ENCODE measurements around the gene MUC5B. TPM values are rescaled to one million over a fixed set of nuclear protein-coding genes. Genes with fewer than 3 reads are reported as not detected.
A peak's percentile ranks its signal among the peaks of the same experiment; 100 is the strongest.

Gene MUC5B
- total RNA-seq, 1 donor from 2014 or later = 1.2 TPM

DNA sequence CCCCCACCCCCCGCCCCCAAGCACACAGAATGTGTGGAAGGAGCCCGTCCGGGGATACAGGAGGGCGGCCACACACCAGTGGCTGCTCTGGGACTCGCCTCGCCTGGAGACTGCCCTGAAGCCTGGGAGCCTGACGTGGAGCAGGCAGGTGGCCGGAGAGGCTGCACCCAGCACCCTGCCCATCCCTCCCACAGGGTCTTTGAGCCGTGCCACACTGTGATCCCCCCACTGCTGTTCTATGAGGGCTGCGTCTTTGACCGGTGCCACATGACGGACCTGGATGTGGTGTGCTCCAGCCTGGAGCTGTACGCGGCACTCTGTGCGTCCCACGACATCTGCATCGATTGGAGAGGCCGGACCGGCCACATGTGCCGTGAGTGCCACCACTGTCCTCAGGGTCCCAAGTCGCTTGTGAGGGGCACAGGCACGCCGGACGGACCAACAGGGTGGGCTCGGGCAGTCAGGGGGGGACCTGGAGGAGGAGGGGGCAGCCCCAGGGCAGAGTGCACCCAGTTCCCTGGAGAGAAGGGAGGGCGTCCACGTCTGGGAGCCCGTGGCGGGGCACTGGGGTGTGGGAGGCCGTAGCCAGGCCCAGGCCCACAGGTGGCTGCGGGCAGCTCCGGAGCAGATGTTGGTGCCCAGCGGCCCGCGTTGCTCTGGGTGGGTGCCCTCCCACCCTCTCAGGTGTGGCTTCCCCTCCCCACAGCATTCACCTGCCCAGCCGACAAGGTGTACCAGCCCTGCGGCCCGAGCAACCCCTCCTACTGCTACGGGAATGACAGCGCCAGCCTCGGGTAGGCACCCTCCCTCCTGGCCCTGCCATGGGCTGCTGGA, 27.0 kb upstream of the MUC5B start:
- no peak overlapping the region for H3K27ac ChIP-seq
- TF ChIP-seq, protein P1, sequence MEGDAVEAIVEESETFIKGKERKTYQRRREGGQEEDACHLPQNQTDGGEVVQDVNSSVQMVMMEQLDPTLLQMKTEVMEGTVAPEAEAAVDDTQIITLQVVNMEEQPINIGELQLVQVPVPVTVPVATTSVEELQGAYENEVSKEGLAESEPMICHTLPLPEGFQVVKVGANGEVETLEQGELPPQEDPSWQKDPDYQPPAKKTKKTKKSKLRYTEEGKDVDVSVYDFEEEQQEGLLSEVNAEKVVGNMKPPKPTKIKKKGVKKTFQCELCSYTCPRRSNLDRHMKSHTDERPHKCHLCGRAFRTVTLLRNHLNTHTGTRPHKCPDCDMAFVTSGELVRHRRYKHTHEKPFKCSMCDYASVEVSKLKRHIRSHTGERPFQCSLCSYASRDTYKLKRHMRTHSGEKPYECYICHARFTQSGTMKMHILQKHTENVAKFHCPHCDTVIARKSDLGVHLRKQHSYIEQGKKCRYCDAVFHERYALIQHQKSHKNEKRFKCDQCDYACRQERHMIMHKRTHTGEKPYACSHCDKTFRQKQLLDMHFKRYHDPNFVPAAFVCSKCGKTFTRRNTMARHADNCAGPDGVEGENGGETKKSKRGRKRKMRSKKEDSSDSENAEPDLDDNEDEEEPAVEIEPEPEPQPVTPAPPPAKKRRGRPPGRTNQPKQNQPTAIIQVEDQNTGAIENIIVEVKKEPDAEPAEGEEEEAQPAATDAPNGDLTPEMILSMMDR (IDR thresholded peaks at IDR 0.05) = no peak
- H3K9me3 ChIP-seq = no peaks in the 10 kb centered on the region
- ATAC-seq (no peak), DNase-seq (peak; percentile 61)
- intact Hi-C loops (cut with DNase I) = no loop called here
- no peak overlapping the region for H3K4me3 ChIP-seq
- no peaks in the 10 kb centered on the region for H3K36me3 ChIP-seq
- no peaks in the 10 kb centered on the region for H3K4me1 ChIP-seq
- H3K27me3 ChIP-seq = peaks cover 46% of the 10 kb centered on the region

DNA sequence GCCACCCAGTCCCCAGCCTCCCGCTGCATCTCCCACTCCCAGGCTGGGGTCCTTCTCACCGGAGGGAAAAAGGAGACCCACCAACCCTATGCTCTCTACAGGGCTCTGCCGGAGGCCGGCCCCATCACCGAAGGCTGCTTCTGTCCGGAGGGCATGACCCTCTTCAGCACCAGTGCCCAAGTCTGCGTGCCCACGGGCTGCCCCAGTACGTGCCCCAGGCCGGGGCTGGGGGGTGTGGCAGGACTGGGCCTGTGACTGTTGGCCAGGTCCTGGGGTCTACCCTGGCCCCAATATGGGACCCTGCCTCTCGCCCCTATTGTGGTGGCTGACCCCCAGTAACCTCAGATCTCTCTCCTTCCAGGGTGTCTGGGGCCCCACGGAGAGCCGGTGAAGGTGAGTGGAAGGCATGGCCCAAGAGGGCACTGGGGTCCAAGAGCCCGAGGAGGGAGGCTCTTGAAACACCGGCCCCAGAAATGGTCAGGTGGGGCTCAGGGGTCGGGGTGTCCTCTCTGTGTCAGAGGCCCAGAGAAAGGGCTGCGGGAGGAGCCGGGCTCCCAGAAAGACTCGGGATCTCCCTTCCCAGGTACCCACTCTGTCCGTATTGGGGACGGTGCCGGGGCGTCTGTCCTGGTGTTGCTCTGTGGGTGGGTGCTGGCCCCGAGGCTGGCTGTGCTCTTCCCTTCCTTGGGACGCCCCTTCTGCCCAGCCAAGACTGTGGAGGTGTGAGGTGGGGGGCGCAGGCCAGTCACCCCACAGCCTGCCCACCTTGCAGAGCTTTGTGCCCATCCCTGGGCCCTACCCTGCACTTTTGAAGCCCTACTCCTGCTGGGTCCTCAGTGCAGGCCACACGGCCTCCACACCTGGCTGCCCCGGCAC, 26.1 kb upstream of the MUC5B start:
- no peak for ATAC-seq
- TF ChIP-seq, protein P1 (IDR thresholded peaks at IDR 0.05) = no peak
- Histone ChIP-seq H3K4me1 (no peaks in the 10 kb centered on the region), H3K27ac (no peak overlapping the region), H3K9me3 (no peaks in the 10 kb centered on the region), H3K27me3 (peaks cover 46% of the 10 kb centered on the region), H3K4me3 (no peak overlapping the region), H3K36me3 (no peaks in the 10 kb centered on the region)
- peak; percentile 57 for DNase-seq
- intact Hi-C loops (cut with DNase I) = no loop called here

DNA sequence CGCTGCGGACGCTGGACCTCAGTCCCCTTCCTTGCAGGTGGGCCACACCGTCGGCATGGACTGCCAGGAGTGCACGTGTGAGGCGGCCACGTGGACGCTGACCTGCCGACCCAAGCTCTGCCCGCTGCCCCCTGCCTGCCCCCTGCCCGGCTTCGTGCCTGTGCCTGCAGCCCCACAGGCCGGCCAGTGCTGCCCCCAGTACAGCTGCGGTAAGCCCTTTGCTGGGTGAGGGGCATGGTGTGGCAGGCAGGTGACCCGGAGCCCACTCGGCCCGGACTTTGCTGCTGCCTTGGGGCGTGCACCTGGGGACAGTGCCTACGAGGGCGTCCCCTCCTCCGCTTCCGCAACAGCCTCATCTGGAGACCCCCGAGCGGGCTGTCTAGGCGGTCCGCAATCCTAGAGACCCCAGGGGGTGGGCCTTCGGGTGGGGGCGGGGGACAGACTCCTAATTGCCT, 25.4 kb upstream of the MUC5B start:
- DNase-seq (peak; percentile 61), ATAC-seq (no peak)
- Histone ChIP-seq H3K4me1 (no peaks in the 10 kb centered on the region), H3K27ac (no peak overlapping the region), H3K27me3 (peaks cover 47% of the 10 kb centered on the region), H3K9me3 (no peaks in the 10 kb centered on the region), H3K4me3 (no peak overlapping the region), H3K36me3 (no peaks in the 10 kb centered on the region)
- intact Hi-C loops (cut with DNase I) = no loop called here
- TF ChIP-seq, protein P1 (IDR thresholded peaks at IDR 0.05) = no peak

DNA sequence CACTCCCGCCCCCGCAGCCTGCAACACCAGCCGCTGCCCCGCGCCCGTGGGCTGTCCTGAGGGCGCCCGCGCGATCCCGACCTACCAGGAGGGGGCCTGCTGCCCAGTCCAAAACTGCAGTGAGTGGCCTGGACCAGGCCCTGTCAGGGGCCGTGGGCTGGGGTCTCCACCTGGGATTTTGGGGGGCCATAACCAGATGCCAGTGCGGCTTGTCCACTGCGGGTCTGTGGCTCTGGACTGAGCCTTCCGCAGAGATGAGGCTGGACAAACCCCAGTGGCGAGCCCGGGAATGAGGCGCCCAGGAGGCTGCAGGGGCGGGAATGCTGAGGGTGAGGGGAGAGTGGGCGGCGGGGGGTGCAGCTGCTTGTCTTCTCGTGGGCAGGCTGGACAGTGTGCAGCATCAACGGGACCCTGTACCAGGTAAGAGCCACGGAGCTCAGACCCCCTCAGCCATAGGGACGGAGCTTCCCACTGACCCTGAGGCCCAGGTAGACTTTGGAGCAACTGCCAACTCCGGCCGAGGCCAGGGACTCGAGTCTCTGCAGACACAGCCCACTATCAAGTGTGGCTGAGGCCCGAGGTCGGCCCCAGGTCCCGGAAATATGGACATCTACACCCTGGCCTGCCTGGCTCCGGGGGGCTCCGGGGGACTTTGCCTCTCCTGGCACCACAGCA, 24.8 kb upstream of the MUC5B start:
- TF ChIP-seq, protein P1 (IDR thresholded peaks at IDR 0.05) = no peak
- no peak overlapping the region for H3K4me3 ChIP-seq
- no peaks in the 10 kb centered on the region for H3K36me3 ChIP-seq
- DNase-seq = peak; percentile 61
- H3K9me3 ChIP-seq = no peaks in the 10 kb centered on the region
- peaks cover 51% of the 10 kb centered on the region for H3K27me3 ChIP-seq
- no peak overlapping the region for H3K27ac ChIP-seq
- no peak for ATAC-seq
- intact Hi-C loops (cut with DNase I) = no loop called here
- no peaks in the 10 kb centered on the region for H3K4me1 ChIP-seq

DNA sequence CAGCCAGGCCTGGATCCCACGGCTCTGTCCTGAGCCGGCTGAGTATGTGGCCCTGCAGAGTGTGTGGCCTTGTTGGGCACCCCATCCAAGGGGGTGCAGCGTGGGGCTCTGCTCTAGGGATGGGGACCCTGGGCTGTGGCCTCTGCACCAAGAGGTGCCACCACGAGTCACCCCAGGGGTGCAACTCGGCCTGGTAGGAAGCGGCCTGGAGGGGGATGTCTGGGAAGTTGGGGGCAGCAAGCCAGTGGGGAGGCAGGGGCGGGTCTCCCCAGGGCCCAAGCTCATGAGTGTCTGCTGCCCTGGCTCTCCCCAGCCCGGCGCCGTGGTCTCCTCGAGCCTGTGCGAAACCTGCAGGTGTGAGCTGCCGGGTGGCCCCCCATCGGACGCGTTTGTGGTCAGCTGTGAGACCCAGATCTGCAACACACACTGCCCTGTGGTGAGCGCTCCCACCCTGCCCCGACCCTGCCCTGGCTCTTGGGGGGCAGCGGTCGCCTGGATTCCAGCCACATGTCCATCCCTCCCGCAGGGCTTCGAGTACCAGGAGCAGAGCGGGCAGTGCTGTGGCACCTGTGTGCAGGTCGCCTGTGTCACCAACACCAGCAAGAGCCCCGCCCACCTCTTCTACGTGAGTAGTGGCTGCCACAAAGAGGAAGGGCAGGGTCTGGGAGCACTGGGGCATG, 24.2 kb upstream of the MUC5B start:
- TF ChIP-seq, protein P1 (IDR thresholded peaks at IDR 0.05) = no peak
- Histone ChIP-seq H3K27ac (no peak overlapping the region), H3K4me3 (no peak overlapping the region), H3K4me1 (no peaks in the 10 kb centered on the region), H3K27me3 (peaks cover 58% of the 10 kb centered on the region), H3K9me3 (no peaks in the 10 kb centered on the region), H3K36me3 (no peaks in the 10 kb centered on the region)
- ATAC-seq (no peak), DNase-seq (peak; percentile 65)
- intact Hi-C loops (cut with DNase I) = no loop called here

Measured in upper lobe of right lung (tissue), 1 donor.